GM12878 (cell line): ENCODE measurements around the gene FBXL16. TPM values are rescaled to one million over a fixed set of nuclear protein-coding genes. Genes with fewer than 3 reads are reported as not detected.

Experiments used
- ATAC-seq: fragments of 200-7000 bp; cut with Tn5 transposase; 3 replicates; pipeline ENCODE4 v1.9.1; 2020; ENCODE audit warnings: mild to moderate bottlenecking, moderate library complexity
- BruUV-seq: library from RNA; stranded (reverse); fragments of 400-500 nt; replicated peaks from 2 replicates; lab custom pipeline; 2021; lab: Mats Ljungman, UMichigan
- CTCF ChIA-PET: fragments of 300-600 bp; sonication (Branson Sonifier 250); formaldehyde crosslinking; extraction: SDS; loops from one replicate; lab custom pipeline; 2021; ENCODE audit warnings: inconsistent platforms; lab: Yijun Ruan, JAX
- POLR2A ChIA-PET: fragments of 350-600 bp; formaldehyde crosslinking; extraction: SDS; loops from one replicate; lab custom pipeline; 2021; ENCODE audit warnings: inconsistent platforms; lab: Charles Lee
- RAD21 ChIA-PET: fragments of 300-600 bp; sonication (Branson Sonifier 250); formaldehyde crosslinking; loops from one replicate; lab custom pipeline; 2023; ENCODE audit warnings: antibody characterized with exemption; ENCODE audit not compliant: unreplicated experiment; lab: Charles Lee
- SMC1A ChIA-PET: fragments of 300-600 bp; sonication (Branson Sonifier 250); formaldehyde crosslinking; loops from one replicate; lab custom pipeline; 2023; ENCODE audit not compliant: unreplicated experiment, uncharacterized antibody; lab: Charles Lee
- DNase-seq: peaks from one replicate; pipeline ENCODE4 v3.0.0-alpha.2; 2011; ENCODE audit warnings: low read depth, low spot score
- FAIRE-seq: peaks from 3 replicates; lab custom pipeline; 2011; peaks lifted over from hg19 to GRCh38; lab: Jason Lieb, UNC
- H2AFZ ChIP-seq: 2 replicates; pipeline ENCODE4 v1.6.0; 2011; ENCODE audit warnings: low read depth, low read length, control low read depth; ENCODE audit not compliant: control insufficient read depth
- H3K27ac ChIP-seq: 2 replicates; pipeline ENCODE4 v1.5.1; 2011; ENCODE audit warnings: control low read depth; ENCODE audit not compliant: control insufficient read depth, insufficient read depth
- H3K27me3 ChIP-seq, 2 experiments: replicated peaks in 1 of 2; 2 replicates each; pipeline versions ENCODE4 v1.6.0 to v1.6.1; 2011; ENCODE audit warnings: low read length in 1 of 2; ENCODE audit not compliant: control insufficient read depth in 2 of 2, insufficient read depth in 2 of 2
- H3K36me3 ChIP-seq, 2 experiments: 2 replicates each; pipeline ENCODE4 v1.5.1; 2011; ENCODE audit warnings: low read length in 1 of 2; ENCODE audit not compliant: control insufficient read depth in 2 of 2, insufficient read depth in 2 of 2
- H3K4me1 ChIP-seq: 2 replicates; pipeline ENCODE4 v1.6.1; 2011; ENCODE audit warnings: mild to moderate bottlenecking, low read length, moderate library complexity, mixed read lengths; ENCODE audit not compliant: control insufficient read depth, insufficient read depth
- H3K4me2 ChIP-seq: 2 replicates; pipeline ENCODE4 v1.6.0; 2011; ENCODE audit warnings: control low read depth; ENCODE audit not compliant: control insufficient read depth, insufficient read depth
- H3K4me3 ChIP-seq: fragments of 200-600 bp; sonication (generic); 2 replicates; pipeline ENCODE4 v1.5.1; 2016
- H3K79me2 ChIP-seq: 2 replicates; pipeline ENCODE4 v1.6.0; 2011; ENCODE audit warnings: low read length; ENCODE audit not compliant: control insufficient read depth, insufficient read depth
- H3K9ac ChIP-seq: 2 replicates; pipeline ENCODE4 v1.8.0; 2011; ENCODE audit warnings: low read length, control low read depth, mixed read lengths; ENCODE audit not compliant: control insufficient read depth, insufficient read depth
- H3K9me3 ChIP-seq: replicated peaks from 3 replicates; pipeline ENCODE4 v1.5.1; 2011; ENCODE audit warnings: mild to moderate bottlenecking, low read length; ENCODE audit not compliant: control insufficient read depth, insufficient read depth
- H4K20me1 ChIP-seq: 2 replicates; pipeline ENCODE4 v1.6.0; 2011; ENCODE audit not compliant: control insufficient read depth, insufficient read depth
- STAT3 ChIP-seq: IDR thresholded peaks from 2 replicates; pipeline ENCODE4 v1.6.1; 2011; ENCODE audit warnings: low read depth, low read length, improper control_type of control experiment
- WGBS: methylation state at CpG from one replicate; pipeline ENCODE4 v1.1.6; 2016; ENCODE audit warnings: low lambda C conversion rate; ENCODE audit not compliant: insufficient replicate concordance, insufficient coverage; ENCODE audit errors: missing lambda C conversion rate; 5-methylcytosine and 5-hydroxymethylcytosine counted together
- in situ Hi-C: fragments of 300-500 bp; cut with MboI; formaldehyde crosslinking; loops from 9 replicates; pipeline ENCODE4 v1.14.3; 2018; ENCODE audit warnings: mixed read lengths
- intact Hi-C: fragments of 100-400 bp; cut with micrococcal nuclease; formaldehyde crosslinking; loops from one replicate; pipeline ENCODE4 v1.14.2; 2022; ENCODE audit not compliant: unreplicated experiment
- polyA plus RNA-seq, 11 experiments: library from polyadenylated mRNA; depleted of rRNA in 4 of 11; unstranded in 6 of 11; stranded (reverse) in 5 of 11; fragments of >200 nt; fragmentation: Nextera tagmentation in 4 of 11; fragmentation: Illumina TruSeq in 1 of 11; extraction: Ambion mirVana in 4 of 11; extraction: Trizol in 1 of 11; gene quantifications; 1 replicate in 1 of 11; 2 replicates in 10 of 11; pipeline versions ENCODE4 v1.2.1 to v1.2.3, GENCODE V29; 2011 to 2016; ENCODE audit warnings: inconsistent platforms in 2 of 11, missing spikeins in 2 of 11, low read depth in 1 of 11
- total RNA-seq, 4 experiments: library from RNA; depleted of rRNA in 3 of 4; stranded (reverse); fragments of >200 nt in 3 of 4; fragmentation: Illumina TruSeq in 1 of 4; extraction: Trizol in 1 of 4; gene quantifications; 2 replicates each; pipeline versions ENCODE4 v1.2.1 to v1.2.3, GENCODE V29; 2013 to 2021
- TF ChIP-seq, protein P1 (sequence below): fragments of 450-650 bp; IDR thresholded peaks from 2 replicates; pipeline ENCODE4 v1.6.1; 2016; ENCODE audit warnings: mild to moderate bottlenecking, moderate library complexity, borderline replicate concordance

The FBXL16 gene
- total and polyA plus RNA-seq, 10 of the 15 experiments (the other 5 are each of a cell fraction or from before 2014, with no cell fraction given), result 0.13 to 1.4 (median 0.24) TPM

DNA sequence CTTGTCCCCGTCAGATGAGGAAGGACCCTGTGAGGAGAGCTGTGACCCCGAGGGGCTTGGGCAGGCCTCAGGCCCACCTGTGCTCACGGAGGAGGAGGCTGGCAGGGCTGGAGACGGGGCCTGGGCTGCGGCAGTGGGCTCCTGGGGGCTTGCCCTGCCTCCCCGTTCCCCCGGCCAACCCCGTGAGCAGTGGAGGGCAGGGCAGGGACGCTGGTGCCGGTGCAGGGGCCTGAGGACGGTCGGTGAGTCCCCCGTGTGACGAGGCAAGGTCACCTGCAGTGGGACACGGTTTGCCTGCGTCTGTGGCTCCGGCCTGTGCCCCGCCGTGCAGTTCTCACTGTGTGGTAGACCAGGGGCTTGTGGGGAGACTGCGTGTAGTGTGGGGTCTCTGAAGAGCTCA, 46.0 kb downstream of the FBXL16 start:
- ChIA-PET SMC1A (no interaction called here), POLR2A (no interaction called here)
- Histone ChIP-seq H3K27ac (no peak overlapping the region), H3K36me3 (no peaks in the 10 kb centered on the region; a peak in 2 of 4 replicates)
- 85% methylated on average over 20 of the region's 20 CpGs for WGBS
- in situ Hi-C loops, result loop anchor here (10.0 kb wide), 1 partner anchor 265 kb away; the partner anchor contains the start of gene NME4
- no peak for TF ChIP-seq STAT3
- TF ChIP-seq, protein P1, sequence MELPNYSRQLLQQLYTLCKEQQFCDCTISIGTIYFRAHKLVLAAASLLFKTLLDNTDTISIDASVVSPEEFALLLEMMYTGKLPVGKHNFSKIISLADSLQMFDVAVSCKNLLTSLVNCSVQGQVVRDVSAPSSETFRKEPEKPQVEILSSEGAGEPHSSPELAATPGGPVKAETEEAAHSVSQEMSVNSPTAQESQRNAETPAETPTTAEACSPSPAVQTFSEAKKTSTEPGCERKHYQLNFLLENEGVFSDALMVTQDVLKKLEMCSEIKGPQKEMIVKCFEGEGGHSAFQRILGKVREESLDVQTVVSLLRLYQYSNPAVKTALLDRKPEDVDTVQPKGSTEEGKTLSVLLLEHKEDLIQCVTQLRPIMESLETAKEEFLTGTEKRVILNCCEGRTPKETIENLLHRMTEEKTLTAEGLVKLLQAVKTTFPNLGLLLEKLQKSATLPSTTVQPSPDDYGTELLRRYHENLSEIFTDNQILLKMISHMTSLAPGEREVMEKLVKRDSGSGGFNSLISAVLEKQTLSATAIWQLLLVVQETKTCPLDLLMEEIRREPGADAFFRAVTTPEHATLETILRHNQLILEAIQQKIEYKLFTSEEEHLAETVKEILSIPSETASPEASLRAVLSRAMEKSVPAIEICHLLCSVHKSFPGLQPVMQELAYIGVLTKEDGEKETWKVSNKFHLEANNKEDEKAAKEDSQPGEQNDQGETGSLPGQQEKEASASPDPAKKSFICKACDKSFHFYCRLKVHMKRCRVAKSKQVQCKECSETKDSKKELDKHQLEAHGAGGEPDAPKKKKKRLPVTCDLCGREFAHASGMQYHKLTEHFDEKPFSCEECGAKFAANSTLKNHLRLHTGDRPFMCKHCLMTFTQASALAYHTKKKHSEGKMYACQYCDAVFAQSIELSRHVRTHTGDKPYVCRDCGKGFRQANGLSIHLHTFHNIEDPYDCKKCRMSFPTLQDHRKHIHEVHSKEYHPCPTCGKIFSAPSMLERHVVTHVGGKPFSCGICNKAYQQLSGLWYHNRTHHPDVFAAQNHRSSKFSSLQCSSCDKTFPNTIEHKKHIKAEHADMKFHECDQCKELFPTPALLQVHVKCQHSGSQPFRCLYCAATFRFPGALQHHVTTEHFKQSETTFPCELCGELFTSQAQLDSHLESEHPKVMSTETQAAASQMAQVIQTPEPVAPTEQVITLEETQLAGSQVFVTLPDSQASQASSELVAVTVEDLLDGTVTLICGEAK, result no peak
- TF ChIP-seq, all 136 proteins: peak for 0
- no TSS peak for BruUV-seq
- Histone ChIP-seq H3K4me1 (peaks cover 3% of the 10 kb centered on the region; the same call in 1 of the 2 replicates), H3K4me3 (no peak overlapping the region), H3K4me2 (no peak overlapping the region), H3K9me3 (no peaks in the 10 kb centered on the region), H2AFZ (no peak overlapping the region), H3K79me2 (no peaks in the 10 kb centered on the region), H3K27me3 (no peaks in the 10 kb centered on the region), H3K9ac (no peak overlapping the region), H4K20me1 (no peaks in the 10 kb centered on the region)
- ATAC-seq (no peak), DNase-seq (no peak), FAIRE-seq (no peak)
- intact Hi-C loops, result loop anchor here (1.0 to 10.0 kb wide), 2 partner anchors 80 to 265 kb away; partner anchors contain the start of gene NME4
- ChIA-PET CTCF (interaction anchor here (1.2 to 1.4 kb wide), 2 partner anchors 9 to 11 kb away, joined by 3 to 5 read pairs; no protein-coding TSS in a partner anchor), RAD21 (no interaction called here)
